Stromal cell of bone marrow (primary cell): ENCODE data around the gene OBI1.

Experiments
- DNase-seq: peaks from one replicate; pipeline ENCODE4 v3.0.0-alpha.2; 2012; ENCODE audit warnings: low read depth

The OBI1 gene

DNA sequence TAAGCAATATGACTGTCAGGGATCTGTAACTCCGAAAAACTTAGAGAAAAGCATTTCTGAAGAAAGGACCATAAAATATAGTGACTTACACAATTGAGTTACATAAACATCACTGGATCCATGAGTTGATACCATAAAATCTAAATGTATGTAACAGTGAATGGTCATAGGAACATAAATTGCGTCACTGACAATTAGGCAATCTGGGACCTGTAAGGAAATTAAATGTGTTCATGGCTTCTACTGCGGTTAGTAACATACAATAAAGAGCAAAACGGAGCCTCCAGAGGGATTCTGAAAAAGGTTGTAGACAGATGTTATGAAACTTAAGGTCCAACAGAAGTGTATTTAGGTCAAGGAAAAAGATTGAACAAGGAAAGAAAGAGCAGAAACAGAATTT is 82.7 kb downstream of the OBI1 start:
- no peak for DNase-seq

DNA sequence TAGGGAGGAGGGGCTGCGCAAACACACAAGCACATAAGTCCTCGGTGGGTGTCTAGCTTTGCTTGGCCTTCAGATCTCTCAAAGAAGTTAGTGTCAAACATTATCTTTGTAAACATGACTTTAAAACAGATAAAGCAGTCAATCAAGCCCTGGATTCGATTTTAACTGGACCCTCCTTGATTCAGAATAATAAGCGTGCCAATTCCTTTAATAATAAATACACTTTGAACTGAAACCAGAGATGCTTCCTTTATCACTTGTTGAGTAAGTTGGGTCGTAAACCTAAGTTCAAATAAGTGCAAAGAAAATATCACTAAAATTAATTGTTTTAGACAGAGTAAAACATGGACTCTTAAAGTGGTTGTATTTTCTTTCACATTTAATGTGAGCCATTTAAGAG is 86.5 kb downstream of the OBI1 start:
- DNase-seq, result no peak

DNA sequence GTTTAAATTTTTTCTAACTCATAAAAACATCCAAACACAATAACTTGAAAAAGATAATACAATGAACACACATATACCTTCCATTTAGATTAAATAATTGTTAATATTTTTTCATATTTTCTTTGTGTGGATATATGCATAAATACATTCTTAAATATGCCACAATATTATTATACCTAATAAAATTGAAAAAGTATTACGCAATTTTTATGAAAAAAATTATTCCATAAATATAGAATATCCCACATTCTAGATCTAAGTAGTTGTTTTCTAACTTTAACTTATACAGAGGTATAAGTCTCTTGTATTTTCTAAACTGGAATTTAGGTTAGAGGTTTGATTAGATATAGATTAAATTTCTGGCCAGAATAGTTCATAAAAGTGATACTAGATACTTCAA is 89.9 kb downstream of the OBI1 start:
- no peak for DNase-seq

DNA sequence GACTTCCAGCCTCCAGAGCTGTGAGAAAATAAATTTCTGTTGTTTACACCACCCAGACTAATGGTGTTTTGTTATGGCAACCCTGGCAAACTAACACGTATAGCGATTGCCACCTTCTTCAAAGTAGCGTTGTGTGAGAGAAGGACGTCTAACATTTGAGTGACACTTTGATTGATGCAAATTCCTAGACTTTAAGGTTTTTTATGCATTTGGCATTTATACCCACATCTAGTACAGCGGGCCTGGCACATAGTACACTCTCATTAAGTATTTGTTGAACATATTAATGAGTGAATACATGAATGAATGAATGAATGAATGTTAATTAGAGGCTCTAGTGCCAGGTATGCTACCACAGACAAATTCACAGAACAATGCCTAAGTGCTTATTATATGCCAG is 92.3 kb downstream of the OBI1 start:
- DNase-seq, result no peak
